CD4-positive, alpha-beta memory T cell (primary cell): ENCODE data around the gene CENPW. TPM values are rescaled to one million over a fixed set of nuclear protein-coding genes. Genes with fewer than 3 reads are reported as not detected.

Source experiments
- CTCF ChIA-PET: fragments of 350-600 bp; sonication (Branson Sonifier 250); formaldehyde crosslinking; loops from one replicate; lab custom pipeline; 2021; ENCODE audit warnings: inconsistent platforms; ENCODE audit not compliant: partially characterized antibody; lab: Charles Lee
- POLR2A ChIA-PET: fragments of 350-600 bp; sonication (Branson Sonifier 250); formaldehyde crosslinking; loops from one replicate; lab custom pipeline; 2021; ENCODE audit not compliant: partially characterized antibody; lab: Charles Lee
- DNase-seq, 5 donors: peaks; one replicate each; pipeline versions ENCODE4 v3.0.0 to v3.0.0-alpha.2; 2020 to 2022; ENCODE audit warnings: mixed read lengths in 1 of 5
- H3K27ac ChIP-seq: one replicate; pipeline ENCODE4 v1.7.0; 2013; ENCODE audit warnings: low read depth, low read length
- H3K27me3 ChIP-seq: 2 replicates; pipeline ENCODE4 v1.7.0; 2013; ENCODE audit warnings: mild to moderate bottlenecking, low read length, moderate library complexity; ENCODE audit not compliant: insufficient read depth
- H3K36me3 ChIP-seq: 2 replicates; pipeline ENCODE4 v1.7.0; 2013; ENCODE audit warnings: mild to moderate bottlenecking, low read length, moderate library complexity; ENCODE audit not compliant: insufficient read depth
- H3K4me1 ChIP-seq: 2 replicates; pipeline ENCODE4 v1.7.0; 2013; ENCODE audit warnings: mild to moderate bottlenecking, low read length, moderate library complexity; ENCODE audit not compliant: insufficient read depth
- H3K4me3 ChIP-seq, 2 donors: one replicate each; pipeline ENCODE4 v1.7.0; 2013; ENCODE audit warnings: low read length in 2 of 2, mild to moderate bottlenecking in 1 of 2
- H3K9me3 ChIP-seq, 2 donors: one replicate each; pipeline ENCODE4 v1.7.0; 2013; ENCODE audit warnings: low read length in 2 of 2, control low read depth in 1 of 2; ENCODE audit not compliant: control insufficient read depth in 1 of 2
- H3K27ac Mint-ChIP-seq, 7 donors: one replicate each; pipeline ENCODE4 v1.8.0; 2020 to 2021; ENCODE audit warnings: mixed read lengths in 7 of 7, mild to moderate bottlenecking in 6 of 7, inconsistent platforms in 3 of 7, moderate library complexity in 3 of 7
- H3K27me3 Mint-ChIP-seq, 2 donors: one replicate each; pipeline ENCODE4 v1.8.0; 2020 to 2021; ENCODE audit warnings: mixed read lengths in 2 of 2
- H3K36me3 Mint-ChIP-seq, 2 donors: one replicate each; pipeline ENCODE4 v1.8.0; 2020 to 2021; ENCODE audit warnings: mixed read lengths in 2 of 2, inconsistent platforms in 1 of 2, mild to moderate bottlenecking in 1 of 2
- H3K4me1 Mint-ChIP-seq, 4 donors: one replicate each; pipeline ENCODE4 v1.8.0; 2020 to 2021; ENCODE audit warnings: mixed read lengths in 4 of 4, mild to moderate bottlenecking in 1 of 4
- H3K4me3 Mint-ChIP-seq, 8 donors: one replicate each; pipeline ENCODE4 v1.8.0; 2020 to 2021; ENCODE audit warnings: mixed read lengths in 8 of 8, mild to moderate bottlenecking in 7 of 8, moderate library complexity in 6 of 8, inconsistent platforms in 3 of 8
- H3K9me3 Mint-ChIP-seq, 8 donors: one replicate each; pipeline ENCODE4 v1.8.0; 2020 to 2021; ENCODE audit warnings: mixed read lengths in 8 of 8, mild to moderate bottlenecking in 5 of 8, inconsistent platforms in 3 of 8, moderate library complexity in 1 of 8
- intact Hi-C: fragments of 100-400 bp; cut with micrococcal nuclease; formaldehyde crosslinking; loops from one replicate; pipeline ENCODE4 v1.15.1; 2023
- polyA plus RNA-seq, 2 donors: library from polyadenylated mRNA; unstranded; fragments of 300-500 nt; fragmentation: Illumina TruSeq; gene quantifications; one replicate each; pipeline ENCODE4 v1.2.3, GENCODE V29; 2021
- total RNA-seq, 2 experiments: library from RNA; stranded (reverse); gene quantifications; one replicate each; pipeline ENCODE4 v1.2.3, GENCODE V29; 2021

The CENPW gene
- total and polyA plus RNA-seq, 4 experiments from 2014 or later = 1.4 to 2.9 (median 1.6) TPM

DNA sequence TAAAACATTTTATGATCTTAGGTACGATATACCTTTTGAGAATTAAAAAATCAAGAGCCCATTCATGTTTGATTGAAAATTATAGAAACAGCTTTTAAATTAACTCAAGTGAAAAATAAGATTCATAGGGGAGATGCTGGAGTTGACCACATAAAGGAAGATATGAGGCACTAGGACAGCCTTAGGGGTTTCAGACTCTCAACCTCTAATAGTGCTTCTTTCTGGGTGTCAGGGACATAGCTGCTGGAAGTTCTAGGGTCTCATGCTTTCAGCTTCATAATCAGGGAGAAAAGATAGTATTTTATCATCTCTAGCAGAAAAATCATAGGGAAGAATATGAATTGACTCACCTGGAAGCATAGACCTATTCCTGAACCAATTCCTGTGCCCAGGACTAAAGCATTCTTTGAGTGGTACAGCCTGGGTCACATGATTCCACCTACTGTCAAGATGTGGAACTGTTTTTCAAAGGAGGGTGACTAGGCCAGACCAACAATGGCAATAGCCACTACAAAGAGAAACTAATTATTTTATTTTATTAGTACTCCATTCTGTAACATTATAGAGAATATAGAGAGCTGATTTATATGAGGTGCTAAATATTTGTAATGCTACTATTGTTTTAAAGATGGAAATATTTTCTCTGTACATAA, 27.8 kb upstream of the CENPW start:
- no peaks in the 10 kb centered on the region for H3K27me3 Mint-ChIP-seq
- Histone ChIP-seq H3K36me3 (no peaks in the 10 kb centered on the region), H3K27me3 (no peaks in the 10 kb centered on the region), H3K9me3 (no peaks in the 10 kb centered on the region), H3K4me3 (no peak overlapping the region), H3K27ac (no peak overlapping the region), H3K4me1 (no peaks in the 10 kb centered on the region)
- H3K9me3 Mint-ChIP-seq = no peaks in the 10 kb centered on the region
- intact Hi-C loops = no loop called here
- H3K27ac Mint-ChIP-seq = no peak overlapping the region
- DNase-seq = no peak
- POLR2A ChIA-PET = no interaction called here
- no peak overlapping the region for H3K4me3 Mint-ChIP-seq
- H3K36me3 Mint-ChIP-seq = no peaks in the 10 kb centered on the region
- CTCF ChIA-PET = no interaction called here
- no peaks in the 10 kb centered on the region for H3K4me1 Mint-ChIP-seq

DNA sequence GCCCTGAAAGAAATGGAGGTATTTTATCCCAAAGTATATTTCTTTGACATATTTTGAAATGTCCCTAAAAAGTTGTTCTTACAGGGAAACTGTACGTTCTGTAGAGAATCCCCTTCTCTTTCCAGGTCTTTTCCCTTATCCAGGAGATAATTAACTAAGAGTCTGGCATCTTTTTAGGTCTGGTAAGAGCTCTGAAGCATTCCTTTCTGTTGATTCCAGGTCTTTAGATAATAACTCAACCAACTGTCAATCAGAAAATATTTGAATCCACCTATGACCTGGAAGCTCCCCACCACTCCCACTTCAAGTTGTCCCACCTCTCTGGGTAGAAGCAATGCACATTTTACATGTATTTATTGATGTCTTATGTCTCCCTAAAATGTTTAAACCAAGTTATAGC, 26.0 kb upstream of the CENPW start:
- H3K36me3 ChIP-seq = no peaks in the 10 kb centered on the region
- ChIA-PET POLR2A (no interaction called here), CTCF (no interaction called here)
- no peaks in the 10 kb centered on the region for H3K9me3 ChIP-seq
- no peak for DNase-seq
- Mint-ChIP-seq H3K4me3 (no peak overlapping the region), H3K36me3 (no peaks in the 10 kb centered on the region), H3K9me3 (no peaks in the 10 kb centered on the region), H3K4me1 (no peaks in the 10 kb centered on the region), H3K27ac (no peak overlapping the region), H3K27me3 (peaks cover 0 to 2% of the 10 kb centered on the region in 2 donors)
- no peaks in the 10 kb centered on the region for H3K4me1 ChIP-seq
- H3K27ac ChIP-seq = no peak overlapping the region
- H3K4me3 ChIP-seq = no peak overlapping the region
- H3K27me3 ChIP-seq = no peaks in the 10 kb centered on the region
- intact Hi-C loops = no loop called here

DNA sequence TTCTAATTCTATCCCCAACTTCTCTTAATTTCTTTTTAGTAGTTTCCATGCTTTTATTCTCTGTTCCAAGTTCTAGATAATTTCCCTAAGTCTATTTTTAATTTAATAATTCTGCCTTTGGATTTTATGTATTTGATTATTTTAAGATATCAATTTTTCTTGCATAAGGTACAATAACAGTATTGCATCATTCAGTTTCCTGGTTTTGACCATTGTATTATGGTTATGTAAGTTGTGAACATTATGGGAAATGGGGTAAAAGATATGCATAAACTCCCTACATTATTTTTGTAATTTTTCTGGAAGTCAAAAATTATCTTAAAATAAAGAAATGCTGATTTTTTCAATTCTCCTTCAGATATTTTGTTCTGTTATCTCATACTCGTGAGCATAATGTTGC, 21.1 kb upstream of the CENPW start:
- no peaks in the 10 kb centered on the region for H3K36me3 ChIP-seq
- ChIA-PET CTCF (no interaction called here), POLR2A (no interaction called here)
- intact Hi-C loops = no loop called here
- H3K27me3 Mint-ChIP-seq = peaks cover 0 to 13% of the 10 kb centered on the region in 2 donors
- no peak overlapping the region for H3K27ac ChIP-seq
- H3K4me1 Mint-ChIP-seq = no peaks in the 10 kb centered on the region
- H3K9me3 Mint-ChIP-seq = peaks cover 0 to 2% (median 0%) of the 10 kb centered on the region in 8 donors
- H3K4me1 ChIP-seq = no peaks in the 10 kb centered on the region
- H3K9me3 ChIP-seq = no peaks in the 10 kb centered on the region
- H3K36me3 Mint-ChIP-seq = no peaks in the 10 kb centered on the region
- no peak overlapping the region for H3K4me3 Mint-ChIP-seq
- no peak overlapping the region for H3K4me3 ChIP-seq
- H3K27ac Mint-ChIP-seq = no peak overlapping the region
- DNase-seq = no peak
- H3K27me3 ChIP-seq = no peaks in the 10 kb centered on the region

DNA sequence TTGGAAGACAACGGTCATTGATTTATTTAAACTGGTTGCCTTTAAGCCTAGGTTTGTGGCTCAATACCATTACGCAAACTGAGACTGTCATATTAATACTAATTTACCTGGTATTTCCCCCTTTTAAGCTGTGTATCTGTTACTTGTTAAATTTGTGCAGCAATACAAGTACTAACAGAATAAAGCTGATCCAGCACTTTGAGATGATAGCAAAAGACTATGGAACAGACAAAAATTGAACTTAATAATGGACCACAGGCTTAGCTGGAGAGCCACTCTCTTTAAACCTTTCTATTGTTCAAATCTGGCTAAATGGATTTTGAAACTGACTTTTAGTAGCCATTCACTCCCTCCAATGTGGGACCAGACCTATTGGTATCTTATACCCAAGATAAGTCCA, 6.2 kb upstream of the CENPW start:
- intact Hi-C loops = no loop called here
- Histone ChIP-seq H3K4me1 (no peaks in the 10 kb centered on the region), H3K4me3 (no peak overlapping the region), H3K27me3 (no peaks in the 10 kb centered on the region), H3K9me3 (no peaks in the 10 kb centered on the region), H3K36me3 (no peaks in the 10 kb centered on the region), H3K27ac (no peak overlapping the region)
- Mint-ChIP-seq H3K4me1 (no peaks in the 10 kb centered on the region), H3K27ac (no peak overlapping the region), H3K36me3 (no peaks in the 10 kb centered on the region), H3K27me3 (peaks cover 0 to 2% of the 10 kb centered on the region in 2 donors), H3K9me3 (peaks cover 0 to 2% (median 0%) of the 10 kb centered on the region in 8 donors), H3K4me3 (no peak overlapping the region)
- no peak for DNase-seq
- POLR2A ChIA-PET = no interaction called here
- CTCF ChIA-PET = interaction anchor here (0.9 kb wide), 1 partner anchor 11 kb away, joined by 4 read pairs; no protein-coding TSS in a partner anchor

DNA sequence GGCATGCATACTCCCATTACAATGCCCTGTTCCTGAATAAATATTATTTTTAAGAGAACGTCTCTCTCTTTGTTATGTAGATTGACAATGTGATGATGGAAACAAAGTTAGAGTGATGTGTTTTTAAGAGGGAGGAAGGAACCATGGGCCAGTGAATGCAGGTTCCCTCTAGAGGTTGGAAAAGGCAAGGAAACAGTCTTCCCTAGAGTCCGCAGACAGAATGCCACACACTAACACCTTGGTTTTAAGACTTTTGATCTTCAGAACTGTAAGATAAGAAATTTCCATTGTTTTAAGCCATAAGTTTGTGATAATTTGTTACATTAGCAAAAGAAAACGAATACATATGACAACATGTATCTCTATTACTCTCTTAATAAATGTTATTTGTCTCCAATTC, 4.7 kb upstream of the CENPW start:
- Mint-ChIP-seq H3K9me3 (peaks cover 0 to 2% (median 0%) of the 10 kb centered on the region in 8 donors), H3K27ac (no peak overlapping the region), H3K27me3 (no peaks in the 10 kb centered on the region), H3K4me3 (no peak overlapping the region), H3K36me3 (no peaks in the 10 kb centered on the region), H3K4me1 (no peaks in the 10 kb centered on the region)
- H3K4me3 ChIP-seq = no peak overlapping the region
- H3K27ac ChIP-seq = no peak overlapping the region
- no peaks in the 10 kb centered on the region for H3K36me3 ChIP-seq
- no peaks in the 10 kb centered on the region for H3K27me3 ChIP-seq
- ChIA-PET POLR2A (no interaction called here), CTCF (no interaction called here)
- no peak for DNase-seq
- H3K4me1 ChIP-seq = no peaks in the 10 kb centered on the region
- intact Hi-C loops = no loop called here
- H3K9me3 ChIP-seq = no peaks in the 10 kb centered on the region

DNA sequence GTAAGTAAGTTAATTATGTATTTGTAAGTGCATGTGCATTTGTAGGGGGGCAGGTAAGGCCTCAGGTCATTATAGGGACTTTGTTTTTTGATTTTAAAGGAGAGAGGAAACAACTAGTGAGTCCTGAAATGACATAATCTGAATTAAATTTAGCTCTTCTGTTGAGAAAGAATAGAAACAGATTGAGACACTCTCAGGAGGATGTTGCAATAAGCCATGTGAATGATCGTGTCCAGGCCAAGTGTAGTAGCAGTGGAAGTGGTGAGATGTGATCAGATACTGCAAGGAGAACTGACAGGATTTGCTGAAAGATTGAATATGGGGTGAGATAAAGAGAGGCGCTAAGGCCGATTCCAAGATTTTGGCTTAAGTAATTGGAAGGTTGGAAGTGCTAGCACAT, 2.6 kb upstream of the CENPW start:
- Mint-ChIP-seq H3K4me3 (no peak overlapping the region), H3K27ac (no peak overlapping the region), H3K9me3 (peaks cover 0 to 1% (median 0%) of the 10 kb centered on the region in 8 donors), H3K36me3 (peaks cover 0 to 3% of the 10 kb centered on the region in 2 donors), H3K4me1 (peaks cover 0 to 11% (median 3%) of the 10 kb centered on the region in 4 donors), H3K27me3 (no peaks in the 10 kb centered on the region)
- H3K27ac ChIP-seq = no peak overlapping the region
- no peaks in the 10 kb centered on the region for H3K27me3 ChIP-seq
- intact Hi-C loops = no loop called here
- no peak overlapping the region for H3K4me3 ChIP-seq
- ChIA-PET CTCF (no interaction called here), POLR2A (no interaction called here)
- DNase-seq = no peak
- H3K4me1 ChIP-seq = peaks cover 9% of the 10 kb centered on the region
- H3K36me3 ChIP-seq = no peaks in the 10 kb centered on the region
- no peaks in the 10 kb centered on the region for H3K9me3 ChIP-seq

DNA sequence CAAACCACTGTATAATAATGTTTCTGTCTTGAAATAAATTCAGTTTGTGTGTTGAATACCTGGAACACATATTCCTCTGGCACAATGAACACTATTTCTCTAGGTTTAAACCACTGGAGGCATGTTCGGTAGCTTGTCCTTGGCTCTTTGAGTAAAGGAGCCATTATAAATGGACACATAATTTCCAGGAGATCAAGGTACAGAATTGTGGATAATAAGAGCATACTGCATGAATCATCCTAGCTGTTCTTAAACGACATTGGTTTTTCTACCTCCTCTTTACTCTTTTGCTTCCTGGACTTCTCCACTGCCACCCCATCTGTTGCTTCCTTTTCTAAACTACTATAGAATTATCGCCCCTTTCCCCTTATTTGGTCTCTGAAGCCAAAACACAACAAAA, 1.2 kb downstream of the CENPW start:
- intact Hi-C loops = loop anchor here (2.0 kb wide), 1 partner anchor 560 kb away; no protein-coding TSS in a partner anchor
- CTCF ChIA-PET = interaction anchor here (1.5 kb wide), 1 partner anchor 11 kb away, joined by 4 read pairs; no protein-coding TSS in a partner anchor
- peaks cover 0 to 3% of the 10 kb centered on the region in 2 donors for H3K36me3 Mint-ChIP-seq
- H3K27me3 Mint-ChIP-seq = no peaks in the 10 kb centered on the region
- H3K4me3 Mint-ChIP-seq = peak overlapping the region in 4 of 8 donors; percentile 3 to 20 (median 6)
- peaks cover 0 to 11% (median 3%) of the 10 kb centered on the region in 4 donors for H3K4me1 Mint-ChIP-seq
- H3K9me3 Mint-ChIP-seq = no peaks in the 10 kb centered on the region
- H3K27ac Mint-ChIP-seq = peak overlapping the region in 2 of 7 donors; percentile 59 to 79
- DNase-seq = no peak
- Histone ChIP-seq H3K9me3 (no peaks in the 10 kb centered on the region), H3K36me3 (no peaks in the 10 kb centered on the region), H3K4me3 (no peak overlapping the region), H3K27ac (no peak overlapping the region), H3K4me1 (peaks cover 9% of the 10 kb centered on the region), H3K27me3 (no peaks in the 10 kb centered on the region)
- POLR2A ChIA-PET = no interaction called here
